HG03025 (cell line): ENCODE measurements around the gene POU3F3.
A peak's percentile ranks its signal among the peaks of the same experiment; 100 is the strongest.

Source experiments
- ATAC-seq: cut with Tn5 transposase; IDR thresholded peaks from one replicate; pipeline ENCODE4 v1.9.1; 2021; ENCODE audit warnings: mild to moderate bottlenecking, moderate library complexity; ENCODE audit not compliant: unreplicated experiment, low FRiP score

Gene POU3F3

DNA sequence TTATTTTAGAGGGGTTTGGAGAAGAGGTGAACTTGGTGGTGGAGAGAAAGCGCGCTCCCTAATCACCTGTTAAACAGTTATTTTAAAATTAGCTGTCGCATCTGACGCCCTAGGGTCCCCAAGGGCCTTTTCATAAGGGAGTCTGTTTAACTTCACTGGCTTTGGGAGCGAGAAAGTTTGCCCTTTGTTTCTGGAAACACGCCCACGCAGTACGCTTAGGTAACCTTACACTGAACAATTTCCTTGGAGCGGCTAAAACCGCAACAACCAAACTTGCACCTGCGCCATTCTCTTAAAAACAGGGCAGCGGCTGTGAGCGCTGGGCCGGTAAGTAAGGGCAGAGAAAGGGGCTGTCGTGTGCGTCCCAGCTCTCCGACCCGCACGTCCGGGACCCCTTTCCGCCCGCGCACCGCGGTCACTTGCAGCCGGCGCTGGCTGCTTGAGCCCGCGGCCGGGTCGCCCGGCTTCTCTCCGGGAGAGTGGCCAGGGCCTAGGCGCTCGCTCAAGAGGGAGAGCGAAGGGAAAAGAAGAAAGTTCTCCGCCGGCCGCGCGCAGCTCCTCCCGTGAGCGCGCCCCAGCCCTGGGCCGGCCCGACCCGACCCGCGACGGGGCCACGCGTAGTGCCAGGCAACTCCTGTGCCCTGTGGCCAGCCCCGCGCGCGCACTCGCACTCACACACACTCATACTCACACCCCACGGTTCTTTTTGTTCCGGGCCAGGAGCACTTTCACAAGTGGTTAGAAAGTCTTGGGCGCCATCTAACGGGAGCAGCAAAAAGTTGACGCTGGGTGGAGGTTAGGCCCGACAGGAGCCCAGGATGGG, 19.2 kb downstream of the POU3F3 start:
- ATAC-seq, result peak; percentile 94

DNA sequence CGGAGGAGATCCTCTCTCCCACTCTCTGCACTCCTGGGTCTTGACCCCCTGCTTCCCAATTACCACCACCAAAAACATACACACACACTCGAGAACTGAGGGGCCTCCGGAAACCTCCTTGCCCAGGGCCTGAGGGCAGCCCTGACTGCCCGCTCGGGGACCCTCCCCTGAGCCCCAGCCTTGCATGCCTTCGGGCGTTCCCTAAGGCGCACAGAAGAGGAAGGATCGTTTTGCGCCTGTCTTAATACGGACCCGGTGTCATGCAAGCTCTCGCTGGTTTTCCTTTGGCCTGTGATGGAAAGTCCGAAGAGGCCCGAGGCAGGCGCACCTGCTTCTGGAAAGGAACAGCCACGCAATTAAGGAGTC, 19.8 kb downstream of the POU3F3 start:
- no peak for ATAC-seq

DNA sequence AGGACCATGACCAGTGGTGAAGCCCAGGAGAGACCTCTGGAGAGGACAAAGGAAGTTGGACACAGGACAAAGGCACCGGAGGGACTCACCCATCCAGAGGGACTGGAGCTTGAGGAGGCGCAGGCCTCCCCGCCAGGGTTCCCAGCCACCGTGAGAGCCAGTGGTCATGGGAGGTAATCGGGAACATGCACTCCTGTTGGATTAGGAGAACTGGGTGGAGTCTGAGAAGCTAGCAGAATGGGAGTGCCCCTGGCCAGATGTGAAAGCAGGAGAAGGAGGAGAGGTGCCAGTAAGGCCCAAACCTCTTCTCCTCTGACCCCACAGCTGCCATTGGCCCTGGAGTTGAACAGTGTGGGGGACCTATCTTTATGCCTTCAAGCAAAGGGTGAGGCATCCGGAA, 20.3 kb downstream of the POU3F3 start:
- no peak for ATAC-seq

DNA sequence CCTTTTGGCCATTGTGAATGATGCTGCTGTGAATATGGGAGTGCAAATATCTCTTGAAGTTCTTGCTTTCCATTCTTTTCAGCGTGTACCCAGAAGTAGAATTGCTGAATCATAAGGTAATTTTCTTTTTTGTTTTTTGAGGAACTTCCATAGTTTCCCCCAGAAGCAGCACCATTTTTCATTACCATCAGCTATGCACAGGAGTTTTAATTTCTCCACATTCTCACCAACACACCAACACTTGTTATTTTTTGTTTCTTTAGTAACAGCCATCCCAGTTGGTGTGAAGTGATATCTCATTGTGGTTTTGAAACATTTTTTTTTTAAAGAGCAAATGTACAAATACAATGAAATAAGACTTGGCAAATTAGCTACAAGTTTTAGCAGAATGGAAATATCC, 21.3 kb downstream of the POU3F3 start:
- ATAC-seq, result no peak

DNA sequence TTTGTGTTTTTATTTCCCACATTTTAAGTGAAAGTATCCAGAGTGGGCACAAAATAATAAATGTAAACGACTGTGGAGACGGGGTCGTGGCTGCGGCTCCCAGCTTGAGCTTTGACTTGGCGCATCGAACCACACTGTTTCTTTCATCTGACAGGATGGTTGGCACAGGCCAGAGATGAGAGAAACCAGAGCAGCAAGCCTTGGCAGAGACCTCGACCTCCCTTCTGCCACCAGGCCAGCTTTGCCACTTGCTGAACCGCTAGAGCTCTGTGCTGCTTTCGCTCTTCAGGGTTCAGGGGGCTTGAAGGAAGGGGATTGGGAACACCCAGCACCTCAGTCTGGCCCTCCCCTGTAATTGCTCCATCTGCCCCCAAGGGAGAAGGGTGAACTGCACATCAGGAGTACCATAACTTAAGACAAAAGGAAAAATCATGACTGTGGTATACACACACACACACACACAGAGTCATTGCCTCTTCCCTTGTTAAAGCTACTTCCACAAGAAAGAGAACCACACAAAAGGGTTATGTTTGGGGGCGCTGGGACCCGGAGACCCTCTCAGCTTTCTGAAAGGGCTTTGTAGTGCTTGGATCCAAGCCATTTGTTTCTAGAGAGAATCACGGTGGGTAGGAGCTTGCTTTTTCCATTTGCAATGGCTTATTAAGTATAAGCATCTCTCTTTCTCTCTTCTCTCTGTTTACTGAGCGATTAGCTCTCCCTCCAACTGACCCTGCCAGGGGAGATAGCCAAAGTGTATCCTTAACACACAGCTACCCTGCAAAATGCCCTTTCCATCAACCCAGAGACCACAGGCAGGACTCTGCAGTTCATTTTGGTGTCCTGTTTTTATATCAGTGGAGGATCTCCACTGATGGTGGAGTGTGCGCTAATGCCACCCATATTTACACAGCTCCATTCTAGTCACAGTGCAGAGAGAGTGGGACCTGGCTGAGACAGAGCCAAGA, 23.0 kb downstream of the POU3F3 start:
- no peak for ATAC-seq

DNA sequence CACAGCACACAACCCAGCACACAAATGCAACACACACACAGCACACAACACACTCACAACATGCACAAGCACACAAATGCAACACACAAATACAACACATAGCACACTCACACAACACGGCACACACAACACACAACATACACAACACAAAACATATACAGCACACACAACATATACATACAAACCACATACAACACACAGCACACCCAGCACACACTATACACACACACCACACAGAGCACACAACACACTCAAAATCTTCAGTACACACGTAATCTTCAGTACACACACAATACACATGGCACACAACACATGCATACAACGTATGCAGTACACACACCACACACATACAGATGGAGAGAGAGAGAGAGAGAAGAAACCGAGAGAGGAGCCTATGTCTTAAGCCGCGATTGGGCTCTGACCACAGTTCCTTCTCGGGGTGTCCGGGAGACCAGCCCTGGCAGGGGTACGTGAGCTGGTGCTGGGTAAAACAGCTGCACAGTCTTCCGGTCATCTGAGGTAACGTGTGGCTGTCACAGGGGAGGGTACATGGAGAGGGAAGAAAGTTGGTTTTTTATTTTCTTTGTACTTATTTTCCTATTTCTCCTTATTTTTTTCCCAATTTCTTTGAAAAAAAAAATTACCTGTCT, 25.1 kb downstream of the POU3F3 start:
- ATAC-seq, result no peak

DNA sequence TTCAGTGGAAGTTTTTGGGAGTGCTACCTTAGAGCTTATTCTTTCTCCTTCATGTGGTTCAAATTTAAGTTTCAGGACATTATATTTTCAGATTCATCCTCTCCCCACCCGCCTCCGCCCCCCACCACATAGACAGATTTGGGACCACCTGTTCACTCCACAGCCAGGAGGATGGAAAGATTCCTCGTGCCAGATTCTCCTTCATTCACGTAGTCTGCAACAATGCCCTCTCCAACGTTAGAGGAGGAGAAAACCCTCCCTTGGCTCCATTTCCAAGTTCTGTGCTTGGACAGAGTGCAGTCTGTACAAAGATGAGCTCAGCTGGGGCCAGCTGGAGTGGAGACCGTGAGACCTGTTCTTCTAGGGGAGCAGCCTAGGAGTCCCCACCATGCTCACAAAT, 26.2 kb downstream of the POU3F3 start:
- ATAC-seq, result no peak

DNA sequence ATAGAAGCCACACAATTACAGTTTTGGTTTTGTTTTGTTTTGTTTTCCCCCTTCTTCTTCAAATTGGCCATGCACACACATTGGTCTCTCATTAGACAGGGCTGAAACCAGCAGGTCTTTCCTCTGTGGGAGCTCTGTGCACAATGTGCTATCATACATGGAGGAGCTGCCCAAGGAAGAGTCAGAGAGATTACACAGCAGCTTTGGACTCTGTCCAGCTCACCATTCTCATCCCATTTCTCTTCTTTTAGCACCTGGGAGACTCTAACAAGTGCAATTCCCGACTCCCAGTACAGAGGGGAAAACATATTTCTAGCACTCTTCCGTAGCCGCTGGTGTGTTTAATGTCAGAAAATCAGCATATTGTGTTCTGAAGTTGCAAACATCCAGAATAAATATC, 29.4 kb downstream of the POU3F3 start:
- no peak for ATAC-seq

DNA sequence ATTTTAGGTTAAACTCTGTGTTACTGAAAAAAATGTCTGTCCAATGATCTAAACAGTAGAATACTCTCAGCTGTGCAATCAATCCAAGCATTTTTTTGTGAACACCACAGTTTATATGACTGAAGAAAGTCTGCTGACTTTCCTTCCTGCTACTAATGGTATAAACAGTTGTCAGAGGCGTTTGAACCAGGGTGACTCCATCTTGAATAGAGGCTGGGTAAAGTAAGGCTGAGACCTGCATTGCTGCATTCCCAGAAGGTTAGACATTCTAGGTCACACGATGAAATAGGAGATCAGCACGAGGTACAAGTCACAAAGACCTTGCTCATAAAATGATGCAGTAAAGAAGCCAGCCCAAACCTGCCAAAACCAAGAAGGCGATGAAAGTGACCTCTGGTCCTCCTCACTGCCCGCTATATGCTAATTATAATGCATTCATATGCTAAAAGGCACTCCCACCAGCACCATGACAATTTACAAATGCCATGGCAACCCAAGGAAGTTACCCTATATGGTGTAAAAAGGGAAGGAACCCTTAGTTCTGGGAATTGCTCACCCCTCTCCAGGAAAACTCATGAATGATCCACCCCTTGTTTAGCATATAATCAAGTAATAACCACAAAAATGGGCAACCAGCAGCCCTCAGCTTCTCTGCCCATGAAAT, 31.3 kb downstream of the POU3F3 start:
- ATAC-seq, result no peak

DNA sequence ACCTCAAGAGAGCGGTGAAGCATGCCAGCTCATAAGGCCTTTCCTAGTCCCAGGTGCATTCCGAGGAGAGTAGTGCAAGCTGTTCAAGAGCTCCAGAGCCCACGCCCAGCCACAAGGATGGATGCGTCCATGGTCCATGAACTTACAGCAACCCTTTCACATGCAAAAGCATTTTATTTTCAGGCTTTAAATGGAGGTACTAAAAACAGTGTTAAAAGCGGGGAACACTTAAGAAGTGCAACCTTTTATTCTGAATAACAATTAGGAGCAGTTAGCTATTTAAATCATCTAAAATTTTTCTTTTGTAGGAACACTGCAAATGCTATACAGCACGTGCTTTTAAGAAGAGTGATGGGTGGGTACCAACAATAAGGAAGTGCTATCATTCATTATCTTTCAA, 33.8 kb downstream of the POU3F3 start:
- no peak for ATAC-seq

DNA sequence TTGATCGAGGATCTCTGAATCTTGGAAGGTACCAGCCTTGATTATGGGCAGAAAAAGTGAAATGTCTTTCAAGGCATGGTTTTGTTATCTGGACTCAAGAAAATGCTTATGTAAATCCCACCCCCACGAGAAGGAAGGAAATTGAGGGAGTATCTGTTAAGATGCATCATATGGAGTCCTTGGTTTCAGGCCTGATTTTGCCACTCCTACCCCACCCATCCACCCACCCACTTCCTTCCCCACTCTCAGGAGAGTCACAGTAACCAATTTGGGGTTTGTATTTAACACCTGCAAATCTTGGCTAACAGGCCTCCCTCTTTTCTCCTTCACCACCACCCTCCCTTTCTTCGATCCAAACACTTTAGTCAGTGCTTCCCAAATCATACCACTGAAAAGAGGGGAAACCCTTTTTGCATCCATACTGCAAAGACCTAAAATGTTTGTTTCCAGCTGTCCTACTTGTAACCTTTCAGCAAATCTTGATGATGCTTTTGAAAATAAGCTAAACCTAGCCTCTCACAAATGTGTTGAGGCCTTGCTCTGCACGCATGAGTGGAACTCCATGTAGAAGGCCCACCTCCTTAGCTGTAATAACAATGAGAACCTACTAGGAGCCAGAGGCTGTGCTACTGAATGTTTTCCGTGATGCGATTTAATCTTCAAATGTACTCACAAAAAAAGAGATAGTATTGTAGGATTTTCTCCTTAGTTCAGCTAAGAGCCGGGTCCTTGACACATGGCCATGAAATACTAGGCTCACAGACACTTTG, 34.8 kb downstream of the POU3F3 start:
- peak; percentile 53 for ATAC-seq

DNA sequence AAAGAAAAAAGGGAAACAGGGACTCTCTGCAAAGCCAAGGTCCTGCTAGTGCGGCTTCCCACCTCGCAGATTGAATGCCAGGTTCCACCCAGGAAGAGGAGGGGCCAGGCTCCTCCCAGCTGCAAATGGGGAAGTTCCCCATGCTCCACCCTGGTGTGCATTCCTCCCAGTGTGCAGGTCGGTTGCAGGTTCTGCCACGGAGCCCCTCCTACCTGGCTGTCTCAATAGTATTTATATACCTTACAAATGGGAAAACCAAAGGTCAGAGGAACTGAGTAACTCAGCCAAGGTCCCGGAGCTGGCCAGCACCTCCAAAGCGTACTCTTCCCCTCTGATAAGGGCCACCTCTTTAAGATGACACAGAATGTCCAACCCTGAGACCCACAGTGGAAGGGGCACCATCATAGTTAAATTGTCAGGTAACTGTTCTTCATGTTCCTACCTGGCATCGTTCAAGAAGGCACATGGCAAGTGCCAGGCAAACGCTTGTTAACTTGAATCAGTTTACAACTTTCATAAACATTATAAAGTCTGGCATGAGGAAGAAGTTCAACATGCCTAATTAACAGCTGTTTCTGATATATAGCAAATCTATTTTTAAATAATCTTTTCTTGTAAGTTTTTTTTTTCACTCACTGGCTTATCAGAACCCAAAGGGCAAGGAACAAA, 35.5 kb downstream of the POU3F3 start:
- ATAC-seq, result no peak

DNA sequence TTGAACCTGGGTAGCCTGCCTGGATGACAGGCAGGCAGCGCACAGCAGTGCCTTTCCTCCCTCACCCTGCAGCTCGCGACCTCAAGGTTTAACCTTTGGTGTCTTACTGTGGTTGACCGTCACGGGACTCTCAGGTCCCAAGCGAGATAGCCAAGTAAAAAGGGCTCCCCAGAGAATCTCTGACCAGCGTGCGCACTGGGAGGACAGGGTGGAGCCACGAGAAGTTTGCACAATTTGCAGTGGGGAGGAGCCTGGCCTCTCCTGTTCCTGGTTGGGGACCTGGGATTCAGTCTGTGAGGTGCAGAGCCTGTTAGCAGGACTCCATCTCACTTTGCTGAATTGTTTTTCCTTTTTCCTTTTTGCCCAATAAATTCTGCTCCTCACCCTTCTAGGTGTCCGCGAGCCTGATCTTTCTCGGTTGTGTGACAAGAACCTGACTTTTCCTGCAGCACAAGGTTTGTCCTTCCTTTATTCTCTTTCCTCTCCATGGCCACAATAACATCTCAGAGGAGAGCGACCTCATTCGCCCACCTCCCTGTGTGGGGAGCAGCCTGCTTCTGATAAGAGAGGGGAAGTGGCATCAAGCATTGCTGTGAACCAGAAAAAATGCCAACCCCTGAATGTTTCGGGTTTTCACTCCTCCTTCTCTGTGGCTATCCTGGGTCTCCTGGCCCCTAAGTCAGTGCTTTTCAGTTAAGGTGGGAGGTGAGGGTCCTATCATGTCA, 36.2 kb downstream of the POU3F3 start:
- no peak for ATAC-seq

DNA sequence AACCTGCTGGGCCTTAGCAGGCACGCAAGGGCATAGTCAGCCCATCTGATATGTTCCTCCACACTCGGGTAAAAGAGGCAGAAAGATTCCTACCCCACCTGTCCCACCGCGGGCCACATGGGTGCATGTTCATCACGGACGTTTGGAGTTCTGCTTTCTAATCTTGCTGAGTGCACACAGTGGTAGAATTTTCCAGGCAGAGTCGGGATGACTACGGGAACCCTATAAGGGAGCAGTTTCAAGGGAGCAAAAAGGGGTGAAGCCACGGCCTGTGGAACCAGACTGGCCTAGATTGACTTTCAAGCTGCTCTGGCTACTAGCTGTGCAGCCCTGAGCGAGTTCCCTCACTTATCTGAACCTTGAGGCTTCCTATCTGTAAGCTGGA, 36.8 kb downstream of the POU3F3 start:
- ATAC-seq, result no peak

DNA sequence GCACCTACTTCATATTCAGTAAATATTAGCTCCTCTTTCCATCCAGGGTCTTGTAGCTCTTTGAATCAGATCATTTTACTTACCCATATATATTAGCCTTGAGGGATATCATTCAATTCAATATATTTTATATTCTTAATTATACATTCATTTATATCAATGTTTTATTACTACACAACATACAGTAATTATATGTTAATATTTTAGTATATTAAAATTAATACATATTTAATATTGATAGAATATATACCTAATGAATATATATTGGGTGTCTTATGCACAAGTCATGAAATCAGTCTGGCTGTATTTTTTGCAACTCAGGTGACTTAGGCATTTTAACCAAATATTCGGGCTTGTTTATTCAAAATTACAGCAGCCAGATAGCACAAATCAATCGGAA, 37.2 kb downstream of the POU3F3 start:
- no peak for ATAC-seq

DNA sequence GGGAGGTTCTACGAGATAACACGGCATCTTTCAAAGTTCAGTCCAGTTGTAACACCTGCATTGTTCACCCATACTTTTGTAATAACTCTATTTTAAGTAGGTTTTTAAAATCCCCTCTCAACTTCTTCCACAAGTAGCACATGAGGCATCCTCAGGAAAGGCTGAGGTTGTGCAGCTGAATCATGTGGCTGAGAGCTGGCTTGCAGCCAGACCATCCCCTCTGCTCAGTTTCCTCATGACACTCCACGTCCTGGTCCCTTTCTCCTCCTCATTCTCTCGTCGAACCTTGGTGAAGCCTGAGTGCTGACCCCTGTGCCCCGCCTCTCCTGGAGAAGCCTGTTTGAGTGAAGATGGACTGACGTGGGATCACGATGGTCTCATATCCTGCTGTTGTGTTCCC, 42.5 kb downstream of the POU3F3 start:
- no peak for ATAC-seq

DNA sequence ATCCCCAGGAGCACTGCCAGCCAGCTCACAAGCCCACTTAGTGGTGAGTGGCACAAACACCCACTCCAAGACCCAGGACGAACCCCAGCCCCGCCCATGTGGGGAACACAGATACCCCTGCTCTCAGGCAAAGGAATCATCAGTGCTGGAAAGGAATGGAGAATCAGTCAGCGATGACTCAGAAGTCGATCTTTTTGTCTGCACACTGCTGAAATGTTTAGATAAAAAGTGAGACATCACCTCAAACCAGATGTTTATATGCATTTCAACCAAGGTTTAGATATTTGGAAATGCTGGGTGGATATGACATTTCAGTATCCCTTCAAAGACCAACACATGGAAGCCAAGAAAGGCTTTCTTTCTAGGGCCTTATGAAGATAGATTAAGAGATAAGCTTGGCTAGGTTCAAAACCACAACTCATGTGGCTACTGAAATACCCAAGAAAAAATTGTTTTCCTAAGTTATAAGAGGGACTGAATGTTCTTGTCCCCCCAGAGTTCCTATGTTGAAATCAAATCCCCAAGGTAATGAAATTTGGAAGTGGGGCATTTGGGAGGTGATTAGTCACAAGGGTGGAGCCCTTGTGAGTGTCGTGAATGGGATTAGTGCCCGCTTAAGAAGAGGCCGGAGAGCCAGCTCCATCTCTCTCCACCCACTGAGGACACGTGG, 43.7 kb downstream of the POU3F3 start:
- ATAC-seq, result no peak

DNA sequence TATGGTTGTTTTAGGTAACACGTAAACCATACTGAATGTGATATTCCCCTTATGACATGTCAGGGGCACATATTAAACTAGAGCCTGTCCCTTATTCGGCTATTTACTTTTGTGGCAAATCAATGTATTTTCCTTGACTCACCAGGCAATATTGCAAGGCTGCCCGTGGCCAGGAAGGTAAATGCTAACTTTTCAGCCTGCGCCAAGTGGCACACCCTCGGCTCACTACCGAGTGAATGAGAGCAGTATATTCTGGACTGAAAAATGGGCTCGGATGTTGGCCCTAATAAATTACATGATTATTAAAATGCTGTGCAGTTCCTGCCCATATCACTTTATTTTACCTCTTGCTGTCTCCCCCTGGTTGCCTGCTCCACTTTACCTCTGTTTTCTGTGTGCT, 46.7 kb downstream of the POU3F3 start:
- no peak for ATAC-seq
